HuH-7.5 (cell line): ENCODE results near the gene SPATA1.
A peak's percentile ranks its signal among the peaks of the same experiment; 100 is the strongest.
"Not testable (repeated sequence)": the region's sequence is repeated elsewhere in the genome, so short reads cannot be mapped to it uniquely, and the experiment has no call there.

Source experiments
- DNase-seq: peaks from one replicate; pipeline ENCODE4 v3.0.0; 2011; ENCODE audit warnings: low spot score

Gene SPATA1, protein sequence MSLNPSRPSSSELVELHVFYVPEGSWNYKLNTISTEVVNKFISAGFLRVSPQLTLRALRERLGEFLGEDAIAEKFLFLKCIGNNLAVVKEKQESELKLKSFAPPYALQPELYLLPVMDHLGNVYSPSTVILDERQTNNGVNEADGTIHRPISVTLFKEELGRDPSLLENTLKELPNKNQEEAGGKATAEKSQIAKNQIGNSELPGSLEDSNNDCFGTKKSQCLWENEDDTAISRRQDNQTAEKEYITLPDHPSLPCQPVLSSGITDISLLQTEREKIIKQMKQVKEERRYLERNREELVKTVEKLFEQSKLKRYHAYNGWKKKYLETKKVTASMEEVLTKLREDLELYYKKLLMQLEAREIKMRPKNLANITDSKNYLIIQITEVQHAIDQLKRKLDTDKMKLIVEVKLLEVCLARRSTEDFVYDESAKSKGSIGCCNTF

DNA sequence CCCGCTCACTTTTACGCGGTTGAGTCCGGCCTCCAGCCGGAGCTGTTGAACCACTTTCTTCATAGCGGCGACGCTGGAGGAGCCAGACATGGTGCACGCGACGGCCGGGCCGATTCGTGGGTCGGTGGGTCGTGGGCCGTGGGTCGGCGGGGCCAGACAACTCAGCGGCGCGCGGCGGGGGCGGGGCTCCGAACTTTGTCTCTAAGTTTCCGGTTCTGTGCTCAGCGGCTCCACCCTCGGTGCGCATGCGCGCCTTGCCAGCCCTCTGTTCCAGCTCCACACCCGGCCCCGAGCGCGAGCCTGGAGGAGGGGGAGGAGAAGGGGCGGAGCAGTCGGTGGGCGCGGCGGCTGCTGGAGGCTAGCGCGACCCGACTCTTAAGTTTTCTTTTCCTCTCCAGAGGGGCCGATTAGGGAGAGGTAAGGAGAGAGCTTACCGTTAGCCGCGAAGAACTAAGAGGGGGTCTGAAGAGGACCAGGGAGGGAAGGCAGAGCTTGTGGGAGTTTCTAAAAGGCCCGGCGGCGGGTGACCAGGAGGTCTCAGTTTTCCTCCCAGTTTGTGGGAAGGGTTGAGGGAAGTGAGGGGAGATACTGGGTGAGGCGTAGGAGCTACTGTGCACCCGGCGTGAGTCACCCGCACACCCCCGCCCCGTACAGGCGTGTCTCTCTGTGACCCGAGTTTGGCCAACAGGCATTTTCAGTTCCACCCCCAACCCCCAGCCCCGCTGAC lies at the start of gene SPATA1, which contains the start of gene GNG5:
Gene SPATA1, plus strand, starts transcription at position 385 of the 727 bp plus-strand sequence. CDS start 9,974 bp downstream, outside the sequence.
Gene GNG5, minus strand, starts transcription at position 580 of the 727 bp plus-strand sequence. Its CDS starts 490 bp downstream, at position 90.
- DNase-seq, result peak; percentile 87

DNA sequence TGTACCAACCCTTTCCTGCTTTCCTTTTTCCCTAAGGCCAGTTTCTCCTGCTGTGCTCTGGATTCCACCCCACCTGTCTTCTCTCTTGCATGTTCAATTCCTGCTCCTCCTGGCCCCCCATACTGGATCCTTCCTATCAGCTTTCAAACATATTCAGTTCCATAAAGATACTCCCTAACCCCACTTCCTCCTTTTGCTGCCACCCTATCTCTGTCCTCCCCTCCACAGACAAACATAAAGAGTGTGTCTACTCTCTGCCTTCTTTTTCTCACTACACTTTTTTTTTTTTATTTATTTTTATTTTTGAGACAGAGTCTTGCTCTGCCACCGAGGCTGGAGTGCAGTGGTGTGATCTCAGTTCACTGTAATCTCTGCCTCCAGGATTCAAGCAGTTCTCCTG lies 44.1 kb upstream of the SPATA1 start:
- DNase-seq, result no peak

DNA sequence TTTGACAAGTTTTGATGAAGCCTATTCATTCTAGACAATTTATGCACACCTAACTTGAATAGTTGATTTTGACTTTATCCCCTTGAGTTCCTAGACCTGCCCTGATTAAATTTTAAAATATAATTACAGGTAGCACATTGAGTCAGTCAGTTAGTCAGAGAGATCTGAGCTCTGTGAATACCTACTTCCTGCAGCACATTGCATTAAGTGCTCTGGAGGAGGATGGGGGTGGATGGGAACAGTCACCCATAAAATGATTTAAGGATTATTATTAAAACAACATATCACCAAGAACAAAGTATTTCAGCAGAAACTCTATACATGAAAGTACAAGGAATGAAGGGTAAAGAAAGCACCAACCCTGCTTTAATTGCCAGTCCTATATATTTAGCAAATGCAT lies 38.9 kb upstream of the SPATA1 start:
- no peak for DNase-seq

GRCh38 chr1:84476225-84476624 lies 30.0 kb upstream of the SPATA1 start:
- DNase-seq, result no peak

DNA sequence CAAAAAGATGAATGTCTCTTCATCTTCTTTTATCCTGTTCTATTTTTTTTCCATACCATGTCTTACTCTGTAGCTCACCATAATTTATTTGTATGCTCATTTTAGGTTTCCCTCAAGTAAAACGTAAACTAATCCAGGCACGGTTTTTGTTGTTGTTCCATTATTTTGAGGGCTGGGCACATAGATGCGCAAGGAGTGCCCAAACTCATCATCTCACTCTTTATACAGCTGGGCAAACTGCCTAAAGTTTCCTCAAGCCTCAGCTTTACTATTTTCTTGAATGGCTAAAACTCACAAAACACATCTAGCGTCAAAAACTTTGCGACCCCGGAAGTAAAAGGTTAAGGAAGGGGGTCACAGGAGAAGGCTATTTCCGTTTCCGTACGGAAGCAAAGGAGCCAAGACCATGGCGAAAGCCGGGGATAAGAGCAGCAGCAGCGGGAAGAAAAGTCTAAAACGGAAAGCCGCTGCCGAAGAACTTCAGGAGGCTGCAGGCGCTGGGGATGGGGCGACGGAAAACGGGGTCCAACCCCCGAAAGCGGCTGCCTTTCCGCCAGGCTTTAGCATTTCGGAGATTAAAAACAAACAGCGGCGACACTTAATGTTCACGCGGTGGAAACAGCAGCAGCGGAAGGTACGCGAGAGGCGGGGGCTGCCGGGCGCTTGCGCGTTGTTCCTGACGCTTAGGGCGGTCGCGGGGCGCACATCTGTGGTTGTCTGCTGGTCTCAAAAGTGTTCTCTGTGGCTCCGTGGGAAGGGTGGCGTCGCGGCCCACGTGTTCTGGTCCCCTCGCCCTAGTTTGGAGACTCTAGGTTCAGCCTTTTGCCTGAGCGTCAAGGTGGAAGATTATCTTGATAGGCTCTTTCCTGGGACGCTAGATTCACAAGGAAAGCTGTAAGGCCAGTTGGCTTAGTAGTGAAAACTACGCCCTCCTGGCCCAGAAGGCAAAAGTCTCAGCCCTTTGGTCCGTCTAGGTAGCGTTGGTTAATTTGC lies 27.0 kb upstream of the SPATA1 start, which contains the start of gene RPF1:
Gene RPF1, plus strand, starts transcription at position 391 of the 993 bp plus-strand sequence. Its CDS starts 16 bp downstream, at position 407.
- peak; percentile 25 for DNase-seq

- DNase-seq, result no peak
Measured at GRCh38 chr1:84479998-84480397, 26.2 kb upstream of the SPATA1 start.

GRCh38 chr1:84480650-84481049 lies 25.5 kb upstream of the SPATA1 start:
- DNase-seq, result no peak

DNA sequence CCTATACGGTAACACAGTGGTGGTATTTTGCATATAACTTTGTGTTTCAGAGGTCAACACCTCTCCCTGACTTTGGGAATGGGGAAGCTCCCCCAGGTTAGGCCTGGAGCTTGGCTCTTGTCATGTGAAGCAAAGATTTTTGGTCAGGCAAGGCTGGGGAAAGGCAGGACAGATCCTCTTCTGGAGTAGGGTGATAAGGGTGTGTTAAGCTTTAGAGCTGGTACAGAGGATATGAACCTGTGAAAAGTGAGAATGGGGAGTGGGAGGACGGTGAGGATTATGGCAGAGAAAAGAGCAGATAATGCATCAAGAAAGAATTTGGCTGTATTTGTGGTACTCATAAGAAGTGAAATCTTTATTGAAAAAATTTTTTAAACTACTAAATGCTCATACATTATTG lies 24.9 kb upstream of the SPATA1 start:
- no peak for DNase-seq

- no peak for DNase-seq
Measured at GRCh38 chr1:84488107-84488506, 18.1 kb upstream of the SPATA1 start.

DNA sequence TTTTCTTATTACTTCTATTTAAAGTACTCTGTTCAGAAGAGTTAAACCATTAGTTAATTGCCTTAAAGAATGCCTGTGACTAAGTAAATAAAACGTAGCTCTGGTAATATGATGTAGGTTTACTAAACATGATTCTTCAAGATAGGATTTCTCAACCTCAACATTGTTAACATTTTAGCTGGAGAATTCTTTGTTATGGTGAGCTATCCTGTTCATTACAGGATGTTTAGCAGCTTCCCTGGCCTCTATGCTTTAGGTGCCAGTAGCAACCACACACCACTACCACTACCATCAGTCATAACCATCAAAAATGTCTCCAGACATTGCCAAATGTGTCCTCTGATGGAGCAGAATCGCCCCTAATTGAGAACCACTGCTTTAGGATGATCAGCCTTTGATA lies 16.4 kb upstream of the SPATA1 start:
- DNase-seq, result no peak

GRCh38 chr1:84492726-84493125 lies 13.5 kb upstream of the SPATA1 start:
- no peak for DNase-seq

DNA sequence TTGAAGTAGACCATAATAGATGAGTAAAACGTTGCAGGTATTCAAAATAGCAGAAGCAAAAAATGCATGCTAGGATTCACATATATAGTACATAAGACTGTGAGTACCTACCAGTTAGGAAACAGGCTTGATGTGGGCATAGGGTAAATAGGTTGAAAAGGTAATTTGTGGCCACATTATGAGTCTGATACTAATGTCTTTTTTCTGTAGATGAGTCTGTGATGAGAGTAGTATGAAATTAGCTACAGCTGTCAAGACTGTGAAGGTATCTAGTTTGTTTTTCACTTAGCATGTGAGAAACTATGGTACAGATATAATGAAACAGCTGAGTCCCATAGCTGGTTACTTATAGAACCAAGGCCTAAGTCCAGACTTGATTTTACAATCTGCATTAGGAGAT lies 12.4 kb upstream of the SPATA1 start:
- no peak for DNase-seq

- no peak for DNase-seq
Measured at GRCh38 chr1:84496498-84496897, 9.7 kb upstream of the SPATA1 start.

GRCh38 chr1:84497631-84498275 lies 8.4 kb upstream of the SPATA1 start:
- no peak for DNase-seq

DNA sequence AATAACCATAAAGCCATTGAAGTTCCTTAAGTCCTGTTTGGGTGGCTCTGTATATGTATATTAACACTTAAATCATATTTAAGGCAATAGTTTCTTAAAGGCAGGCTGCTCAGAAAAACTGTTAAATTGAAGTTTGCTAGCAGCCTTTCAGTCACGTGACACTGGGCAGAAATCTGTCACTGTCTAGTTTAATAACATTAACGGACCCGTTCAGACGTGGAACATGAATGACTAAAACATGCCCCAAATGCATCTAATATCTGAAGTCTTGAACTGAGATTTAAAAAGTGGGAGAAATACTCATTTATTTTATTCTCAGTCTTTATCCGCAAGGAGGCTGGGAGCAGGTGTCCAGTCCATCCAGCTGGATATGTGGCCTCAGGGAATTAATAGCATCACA lies 3.3 kb upstream of the SPATA1 start:
- DNase-seq, result no peak

- DNase-seq, result no peak
Measured at GRCh38 chr1:84504580-84505492, 1.4 kb upstream of the SPATA1 start.

GRCh38 chr1:84505493-84506001 lies 639 bp upstream of the SPATA1 start:
- no peak for DNase-seq

- no peak for DNase-seq
Measured at GRCh38 chr1:84506729-84507453, 705 bp downstream of the SPATA1 start.

DNA sequence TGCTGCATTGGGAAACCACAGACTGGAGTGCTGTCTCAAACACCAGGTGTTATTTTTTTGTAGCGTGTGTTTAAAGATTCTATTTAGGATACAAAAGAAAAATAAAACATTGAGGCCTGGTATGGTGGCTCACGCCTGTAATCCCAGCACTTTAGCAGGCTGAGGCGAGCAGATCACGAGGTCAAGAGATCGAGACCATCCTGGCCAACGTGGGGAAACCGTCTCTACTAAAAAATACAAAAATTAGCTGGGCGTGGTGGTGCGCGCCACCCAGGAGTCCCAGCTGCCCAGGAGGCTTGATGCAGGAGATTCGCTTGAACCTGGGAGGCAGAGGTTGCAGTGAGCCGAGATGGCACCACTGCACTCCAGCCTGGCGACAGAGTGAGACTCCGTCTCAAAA lies 1.7 kb downstream of the SPATA1 start:
- DNase-seq, result not testable (repeated sequence)
